Uterus (tissue), 2 donors: Measurements from ENCODE around the gene EIF1.

Experiments used
- POLR2A ChIP-seq, 2 donors: fragments of 450-650 bp; IDR thresholded peaks; one replicate each; pipeline ENCODE4 v1.6.1; 2016; ENCODE audit warnings: antibody characterized with exemption in 2 of 2, mild to moderate bottlenecking in 1 of 2, moderate library complexity in 1 of 2
- TF ChIP-seq, protein P1 (sequence below), 4 experiments: fragments of 200-600 bp in 2 of 4; fragments of 450-650 bp in 2 of 4; sonication (generic) in 2 of 4; IDR thresholded peaks; one replicate each; pipeline ENCODE4 v1.5.1; 2016 to 2019; ENCODE audit warnings: antibody characterized with exemption in 4 of 4, mild to moderate bottlenecking in 2 of 4, moderate library complexity in 1 of 4

GRCh38 chr17:41654678-41655607 is 33.7 kb upstream of the EIF1 start:
- TF ChIP-seq, protein P1, sequence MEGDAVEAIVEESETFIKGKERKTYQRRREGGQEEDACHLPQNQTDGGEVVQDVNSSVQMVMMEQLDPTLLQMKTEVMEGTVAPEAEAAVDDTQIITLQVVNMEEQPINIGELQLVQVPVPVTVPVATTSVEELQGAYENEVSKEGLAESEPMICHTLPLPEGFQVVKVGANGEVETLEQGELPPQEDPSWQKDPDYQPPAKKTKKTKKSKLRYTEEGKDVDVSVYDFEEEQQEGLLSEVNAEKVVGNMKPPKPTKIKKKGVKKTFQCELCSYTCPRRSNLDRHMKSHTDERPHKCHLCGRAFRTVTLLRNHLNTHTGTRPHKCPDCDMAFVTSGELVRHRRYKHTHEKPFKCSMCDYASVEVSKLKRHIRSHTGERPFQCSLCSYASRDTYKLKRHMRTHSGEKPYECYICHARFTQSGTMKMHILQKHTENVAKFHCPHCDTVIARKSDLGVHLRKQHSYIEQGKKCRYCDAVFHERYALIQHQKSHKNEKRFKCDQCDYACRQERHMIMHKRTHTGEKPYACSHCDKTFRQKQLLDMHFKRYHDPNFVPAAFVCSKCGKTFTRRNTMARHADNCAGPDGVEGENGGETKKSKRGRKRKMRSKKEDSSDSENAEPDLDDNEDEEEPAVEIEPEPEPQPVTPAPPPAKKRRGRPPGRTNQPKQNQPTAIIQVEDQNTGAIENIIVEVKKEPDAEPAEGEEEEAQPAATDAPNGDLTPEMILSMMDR (IDR thresholded peaks at IDR 0.05), result no peak
- TF ChIP-seq POLR2A (IDR thresholded peaks at IDR 0.05), result no peak
